Colon (tissue), 2 donors: ENCODE measurements around the gene RHBDL2.
"Not testable (repeated sequence)": the region's sequence is repeated elsewhere in the genome, so short reads cannot be mapped to it uniquely, and the experiment has no call there.

Source experiments
- FAIRE-seq: peaks from 2 replicates; lab custom pipeline; 2012; peaks lifted over from hg19 to GRCh38; lab: Jason Lieb, UNC
- donor health status: control.
- donor health status: control.

The RHBDL2 gene

DNA sequence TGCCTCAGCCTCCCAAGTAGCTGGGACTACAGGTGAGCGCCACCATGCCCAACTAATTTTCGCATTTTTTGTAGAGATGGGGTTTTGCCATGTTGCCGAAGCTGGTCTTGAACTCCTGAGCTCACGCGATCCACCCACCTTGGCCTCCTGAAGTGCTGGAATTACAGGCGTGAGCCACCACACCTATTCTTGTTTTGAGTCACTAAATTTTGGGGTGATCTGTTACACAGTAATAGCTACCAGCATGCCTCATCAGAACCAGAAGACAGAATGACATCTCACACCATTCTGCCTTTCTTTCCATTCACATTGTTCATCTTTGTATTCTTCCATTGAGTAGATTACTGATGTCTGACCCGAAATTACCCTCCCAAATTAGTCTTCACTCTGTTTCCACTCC lies 9.1 kb downstream of the RHBDL2 start:
- FAIRE-seq, result no peak

- no peak for FAIRE-seq
Measured at GRCh38 chr1:38929476-38929875, 12.2 kb downstream of the RHBDL2 start.

DNA sequence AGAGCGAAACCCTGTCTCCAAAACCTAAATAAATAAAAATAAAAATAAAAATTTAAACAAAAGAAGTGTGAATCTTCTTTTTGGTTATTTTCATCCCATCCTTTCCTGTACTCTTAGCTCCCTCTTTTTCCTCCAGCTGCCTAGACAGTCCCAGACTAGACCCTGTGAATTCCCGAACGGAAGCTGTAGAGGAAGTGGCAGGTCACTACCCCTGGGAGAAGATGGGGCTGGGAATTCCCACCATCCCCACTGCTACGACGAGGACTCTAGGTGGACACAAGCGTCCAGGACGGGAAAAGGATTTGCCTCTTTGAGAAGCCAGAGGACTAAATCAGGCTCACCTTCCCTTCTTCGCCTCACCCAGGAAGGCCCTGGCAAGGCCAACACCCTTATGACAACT lies 12.6 kb downstream of the RHBDL2 start:
- FAIRE-seq, result no peak

DNA sequence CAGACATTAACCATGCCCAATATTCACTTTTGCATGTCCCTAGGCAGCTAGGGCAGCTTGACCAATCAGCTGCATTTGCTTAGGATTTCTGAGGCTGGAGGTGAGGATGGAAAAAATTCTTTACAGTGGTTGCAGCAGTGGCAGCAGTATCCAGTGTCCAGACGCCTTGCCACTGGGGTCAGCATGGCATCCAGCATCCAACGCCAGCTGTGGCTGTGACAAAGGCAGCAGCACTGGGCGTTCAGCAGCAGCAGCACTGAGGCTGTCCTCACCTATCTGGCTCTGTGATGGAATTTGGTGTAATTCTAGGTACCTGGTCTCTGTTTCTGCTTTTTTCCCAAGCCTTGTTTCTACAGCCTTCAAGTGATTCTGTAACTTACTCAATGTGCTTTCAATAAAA lies 15.5 kb downstream of the RHBDL2 start:
- FAIRE-seq, result no peak

- FAIRE-seq, result no peak
Measured at GRCh38 chr1:38925391-38925790, 16.2 kb downstream of the RHBDL2 start.

- no peak for FAIRE-seq
Measured at GRCh38 chr1:38923607-38924006, 18.0 kb downstream of the RHBDL2 start.

- FAIRE-seq, result no peak
Measured at GRCh38 chr1:38919130-38919529, 22.5 kb downstream of the RHBDL2 start.

DNA sequence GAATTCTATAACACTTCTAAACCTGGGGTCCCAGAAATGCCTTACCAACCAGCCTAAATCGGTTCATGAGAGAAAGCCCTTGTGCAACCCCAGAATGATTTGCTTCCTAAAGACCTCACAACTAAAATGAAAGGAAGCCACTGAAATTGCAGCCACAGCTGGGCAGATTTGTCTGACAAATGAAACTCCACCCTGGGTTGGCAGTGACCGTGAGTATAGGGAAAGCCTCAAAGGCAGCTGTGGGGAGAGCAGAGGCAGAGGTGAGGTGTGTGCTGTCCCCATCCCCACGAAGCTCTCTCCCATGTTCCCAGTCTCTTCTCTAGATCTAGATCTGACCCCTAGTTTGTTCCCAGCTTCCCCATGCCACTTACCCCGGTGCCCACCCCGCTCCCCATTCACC lies 23.1 kb downstream of the RHBDL2 start:
- no peak for FAIRE-seq

DNA sequence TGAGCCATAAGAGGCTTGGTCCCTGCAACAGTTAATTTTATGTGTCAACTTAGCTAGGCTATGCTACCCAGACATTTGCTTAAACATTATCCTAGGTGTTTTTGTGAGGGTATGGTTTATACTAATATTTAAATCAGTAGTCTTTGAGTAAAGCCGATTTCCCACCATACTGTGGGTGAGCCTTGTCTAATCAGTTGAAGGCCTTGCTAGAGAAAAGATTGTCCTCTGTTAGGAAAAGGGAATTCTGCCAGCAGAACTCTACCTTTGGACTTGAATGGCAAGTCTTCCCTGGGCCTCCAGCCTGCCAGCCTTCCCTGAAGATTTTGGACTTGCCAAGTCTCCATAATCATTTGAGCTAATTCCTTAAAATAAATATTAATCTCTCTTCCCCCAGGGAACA lies 23.9 kb downstream of the RHBDL2 start:
- no peak for FAIRE-seq

- no peak for FAIRE-seq
Measured at GRCh38 chr1:38917337-38917736, 24.3 kb downstream of the RHBDL2 start.

DNA sequence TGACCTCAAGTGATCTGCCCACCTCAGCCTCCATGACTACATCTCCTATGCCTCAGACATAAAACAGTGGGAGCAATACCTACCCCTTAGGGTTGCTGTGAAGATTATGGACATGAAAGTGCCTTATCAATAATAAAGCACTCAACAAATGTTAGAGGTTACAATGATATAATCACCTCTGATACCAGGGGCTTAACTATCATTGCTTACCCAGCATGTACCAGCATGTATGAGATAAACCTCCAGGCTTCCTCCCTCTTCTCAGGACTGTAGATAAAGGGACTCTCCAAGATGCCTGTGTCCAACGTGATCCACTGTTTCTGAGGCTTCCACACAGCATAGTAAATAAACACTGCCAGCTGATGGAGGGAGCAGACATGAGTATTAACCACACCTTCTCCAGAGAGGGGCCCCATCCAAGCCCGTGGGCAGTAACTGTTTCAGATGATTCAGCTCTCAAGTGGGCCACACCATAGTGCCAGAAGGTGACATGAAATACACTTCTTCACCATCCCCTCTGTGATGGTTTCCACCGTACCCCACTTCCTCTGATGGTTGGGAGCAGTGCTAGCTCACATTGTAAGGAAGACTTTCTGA lies 26.2 kb downstream of the RHBDL2 start:
- no peak for FAIRE-seq

- not testable (repeated sequence) for FAIRE-seq
Measured at GRCh38 chr1:38914908-38915307, 26.7 kb downstream of the RHBDL2 start.

GRCh38 chr1:38908821-38909220 lies 32.8 kb downstream of the RHBDL2 start:
- no peak for FAIRE-seq

GRCh38 chr1:38905985-38906384 lies 35.6 kb downstream of the RHBDL2 start:
- FAIRE-seq, result no peak

DNA sequence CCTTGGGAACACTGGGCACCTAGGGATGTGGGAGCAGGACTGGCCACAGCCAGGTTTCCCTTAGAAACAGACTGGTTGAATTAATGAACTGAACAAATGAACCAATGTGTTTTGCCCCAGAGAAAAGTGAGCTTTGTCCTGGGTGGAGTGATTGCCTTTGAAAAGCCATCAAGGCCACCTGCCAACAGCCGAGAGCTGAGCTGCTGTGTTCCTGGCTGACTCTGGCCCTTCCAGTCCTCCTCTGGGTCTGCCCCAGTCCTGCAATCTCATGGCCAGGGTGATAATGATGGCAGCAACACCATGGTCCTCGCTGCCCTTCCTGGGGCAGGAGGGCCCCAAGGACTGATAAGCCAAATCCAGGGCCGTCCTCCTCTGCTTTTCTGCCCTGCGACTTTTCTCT lies 42.1 kb downstream of the RHBDL2 start:
- no peak for FAIRE-seq

GRCh38 chr1:38898653-38899230 lies 42.9 kb downstream of the RHBDL2 start:
- FAIRE-seq, result no peak

DNA sequence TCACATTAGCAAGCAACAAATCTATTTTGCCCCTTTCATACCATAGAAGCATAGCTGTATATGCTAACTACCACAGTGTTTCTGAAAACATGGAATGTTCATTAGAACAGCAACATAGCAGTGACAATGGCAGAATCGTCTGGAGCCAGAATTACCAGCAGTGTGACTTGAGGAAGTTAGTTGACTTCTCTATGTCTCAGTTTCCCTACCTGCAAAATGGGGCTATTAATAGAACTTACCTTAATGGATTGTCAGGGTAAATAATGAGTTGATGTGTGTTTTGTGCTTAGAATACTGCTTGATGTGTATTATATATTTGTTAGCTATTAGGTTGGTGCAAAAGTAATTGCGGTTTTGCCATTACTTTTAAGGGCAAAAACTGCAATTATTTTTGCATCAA lies 45.5 kb downstream of the RHBDL2 start:
- no peak for FAIRE-seq

GRCh38 chr1:38892976-38893375 lies 48.7 kb downstream of the RHBDL2 start:
- no peak for FAIRE-seq

GRCh38 chr1:38891753-38892152 lies 49.9 kb downstream of the RHBDL2 start:
- no peak for FAIRE-seq

DNA sequence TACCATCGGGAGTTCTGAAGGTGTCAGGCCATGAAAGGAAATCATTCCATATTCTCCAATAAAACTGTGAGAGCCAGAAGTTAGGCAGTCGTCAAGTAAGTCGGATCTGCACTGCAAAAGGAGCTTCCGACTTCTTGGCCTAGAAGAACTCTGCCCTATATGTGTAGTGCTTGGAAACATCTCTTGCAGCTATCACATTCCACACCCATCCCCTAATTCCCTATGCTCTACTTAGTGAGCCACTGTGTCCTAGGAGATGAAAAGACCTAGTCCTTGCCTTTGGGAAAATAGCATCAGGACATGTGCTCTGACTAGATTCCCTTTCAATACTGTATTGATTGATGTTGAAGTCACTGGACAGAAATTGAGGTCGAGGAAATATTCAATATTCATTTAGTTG lies 52.0 kb downstream of the RHBDL2 start:
- no peak for FAIRE-seq

DNA sequence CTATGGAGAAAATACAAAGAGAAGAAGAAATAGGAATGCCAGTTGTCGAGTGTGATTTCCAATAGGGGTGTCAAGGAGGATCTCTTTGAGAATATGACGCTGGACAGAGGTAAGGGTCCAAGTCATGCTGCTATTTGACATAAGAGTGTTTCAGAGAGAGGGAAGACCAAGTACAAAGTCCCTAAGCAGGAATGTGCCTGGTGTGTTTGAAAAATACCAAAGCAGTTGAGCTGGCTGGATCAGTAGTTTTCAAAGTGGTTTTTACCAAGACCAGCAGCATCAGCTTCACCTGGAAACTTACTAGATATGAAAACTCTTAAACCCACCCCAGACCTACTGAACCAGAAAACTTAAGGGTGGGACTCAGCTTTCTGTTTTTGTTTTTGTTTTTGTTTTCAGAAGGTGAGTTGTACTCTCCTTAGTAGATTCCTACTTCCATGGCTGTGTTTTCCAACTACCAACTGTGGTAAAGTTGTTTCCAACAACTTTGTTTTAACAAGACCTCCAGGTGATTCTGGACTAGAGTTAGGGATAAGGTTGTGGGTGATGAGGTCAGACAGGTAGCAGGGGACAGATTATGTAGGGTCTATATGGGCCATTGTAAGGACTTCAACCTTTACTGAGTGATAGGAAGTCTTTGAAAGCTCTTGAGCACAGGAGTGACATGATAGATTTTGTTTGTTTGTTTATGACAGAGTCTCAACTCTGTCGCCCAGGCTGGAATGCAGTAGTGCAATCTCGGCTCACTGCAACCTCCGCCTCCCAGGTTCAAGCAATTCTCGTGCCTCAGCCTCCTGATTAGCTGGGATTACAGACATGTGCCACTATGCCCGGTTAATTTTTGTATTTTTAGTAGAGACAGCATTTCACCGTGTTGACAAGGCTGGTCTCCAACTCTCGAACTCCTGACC lies 53.0 kb downstream of the RHBDL2 start:
- FAIRE-seq, result no peak

- no peak for FAIRE-seq
Measured at GRCh38 chr1:38885092-38885491, 56.5 kb downstream of the RHBDL2 start.

DNA sequence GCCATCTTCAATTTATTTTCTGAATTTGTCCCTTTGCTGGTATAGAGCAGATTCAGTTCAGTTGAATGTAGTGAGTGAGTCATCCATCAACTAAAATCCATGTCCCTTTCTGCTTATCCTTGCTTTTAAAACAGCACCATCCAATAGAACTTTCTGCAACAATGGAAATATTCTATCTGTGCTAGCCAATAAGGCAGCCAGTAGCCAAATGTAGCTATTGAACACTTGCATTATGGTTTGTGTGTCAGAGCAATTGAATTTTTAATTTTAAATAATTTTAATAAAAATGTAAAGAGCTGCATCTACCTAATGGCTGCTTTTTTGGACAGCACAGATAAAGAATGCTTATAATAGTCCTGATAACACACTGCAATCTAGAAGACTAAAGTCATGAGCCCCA lies 60.1 kb downstream of the RHBDL2 start, which contains the start of gene GJA9:
GJA9 (minus strand) TSS at position 101 of the 400 bp plus-strand sequence. CDS start 5,489 bp downstream, outside the sequence.
- no peak for FAIRE-seq
